CD4-positive, CD25-positive, alpha-beta regulatory T cell (primary cell): ENCODE results near the gene UBE2L3. TPM values are rescaled to one million over a fixed set of nuclear protein-coding genes. Genes with fewer than 3 reads are reported as not detected.

Experiments used
- ATAC-seq, 2 donors: fragments of 150-1000 bp; cut with Tn5 transposase; one replicate each; pipeline ENCODE4 v1.10.0; 2021; ENCODE audit warnings: low read depth in 2 of 2, moderate number of reproducible peaks in 2 of 2, moderate library complexity in 1 of 2
- DNase-seq, 3 donors: peaks; one replicate each; pipeline versions ENCODE4 v3.0.0 to v3.0.0-alpha.2; 2012 to 2022; ENCODE audit warnings: mixed read lengths in 1 of 3
- H3K27ac ChIP-seq: one replicate; pipeline ENCODE4 v1.7.0; 2013; ENCODE audit warnings: mild to moderate bottlenecking, low read length; ENCODE audit not compliant: insufficient read depth, poor library complexity, severe bottlenecking
- H3K27me3 ChIP-seq: one replicate; pipeline ENCODE4 v1.7.0; 2013; ENCODE audit warnings: low read length; ENCODE audit not compliant: control insufficient read depth, insufficient read depth
- H3K36me3 ChIP-seq: one replicate; pipeline ENCODE4 v1.7.0; 2013; ENCODE audit warnings: mild to moderate bottlenecking, low read length, moderate library complexity; ENCODE audit not compliant: control insufficient read depth, insufficient read depth
- H3K4me1 ChIP-seq: 2 replicates; pipeline ENCODE4 v1.7.0; 2013; ENCODE audit warnings: mild to moderate bottlenecking, low read length; ENCODE audit not compliant: insufficient read depth, control insufficient read depth, poor library complexity, severe bottlenecking
- H3K4me3 ChIP-seq: one replicate; pipeline ENCODE4 v1.7.0; 2013; ENCODE audit warnings: low read depth, mild to moderate bottlenecking, low read length, moderate library complexity
- H3K9me3 ChIP-seq, 2 experiments: 1 replicate in 1 of 2; 2 replicates in 1 of 2; pipeline ENCODE4 v1.7.0; 2013; ENCODE audit warnings: low read length in 2 of 2, mild to moderate bottlenecking in 1 of 2, moderate library complexity in 1 of 2; ENCODE audit not compliant: control insufficient read depth in 2 of 2
- H3K27ac Mint-ChIP-seq, 3 donors: one replicate each; pipeline ENCODE4 v1.8.0; 2020 to 2022; ENCODE audit warnings: mild to moderate bottlenecking in 3 of 3, mixed read lengths in 3 of 3, moderate library complexity in 2 of 3
- H3K27me3 Mint-ChIP-seq: one replicate; pipeline ENCODE4 v1.8.0; 2022; ENCODE audit warnings: mild to moderate bottlenecking, mixed read lengths
- H3K36me3 Mint-ChIP-seq: one replicate; pipeline ENCODE4 v1.8.0; 2020; ENCODE audit warnings: mixed read lengths
- H3K4me1 Mint-ChIP-seq, 4 donors: one replicate each; pipeline ENCODE4 v1.8.0; 2020 to 2022; ENCODE audit warnings: mixed read lengths in 4 of 4, mild to moderate bottlenecking in 1 of 4
- H3K4me3 Mint-ChIP-seq, 4 donors: one replicate each; pipeline ENCODE4 v1.8.0; 2020 to 2022; ENCODE audit warnings: mild to moderate bottlenecking in 4 of 4, mixed read lengths in 4 of 4, moderate library complexity in 3 of 4
- H3K9me3 Mint-ChIP-seq, 7 donors: one replicate each; pipeline ENCODE4 v1.8.0; 2020 to 2022; ENCODE audit warnings: mixed read lengths in 7 of 7, mild to moderate bottlenecking in 3 of 7, moderate library complexity in 2 of 7
- polyA plus RNA-seq, 4 donors: library from polyadenylated mRNA; unstranded; fragments of 300-500 nt; fragmentation: Illumina TruSeq; gene quantifications; one replicate each; pipeline ENCODE4 v1.2.3, GENCODE V29; 2021
- total RNA-seq: library from RNA; stranded (reverse); gene quantifications from one replicate; pipeline ENCODE4 v1.2.3, GENCODE V29; 2022

The UBE2L3 gene
- total and polyA plus RNA-seq, 5 donors from 2014 or later: 33.7 to 124 (median 104) TPM

- no peaks in the 10 kb centered on the region for H3K27me3 ChIP-seq
- H3K36me3 ChIP-seq: no peaks in the 10 kb centered on the region
- Mint-ChIP-seq H3K27ac (no peak overlapping the region), H3K36me3 (no peaks in the 10 kb centered on the region), H3K27me3 (no peaks in the 10 kb centered on the region), H3K4me3 (peak overlapping the region in 1 of 4 donors; percentile 74), H3K4me1 (peaks cover 0 to 25% (median 7%) of the 10 kb centered on the region in 4 donors), H3K9me3 (peaks cover 0 to 1% (median 0%) of the 10 kb centered on the region in 7 donors)
- peaks cover 17% of the 10 kb centered on the region for H3K4me1 ChIP-seq
- H3K4me3 ChIP-seq: no peak overlapping the region
- ATAC-seq (no peak), DNase-seq (no peak)
- no peak overlapping the region for H3K27ac ChIP-seq
- no peaks in the 10 kb centered on the region for H3K9me3 ChIP-seq
Observed at GRCh38 chr22:21661991-21662390, 94.5 kb downstream of the UBE2L3 start.

- no peak for ATAC-seq
Observed at GRCh38 chr22:21663738-21664137, 96.2 kb downstream of the UBE2L3 start.

GRCh38 chr22:21665047-21665851 lies 97.7 kb downstream of the UBE2L3 start:
- peaks cover 3% of the 10 kb centered on the region for H3K36me3 Mint-ChIP-seq
- H3K27ac ChIP-seq: peak overlapping the region; percentile 84
- peaks cover 15% of the 10 kb centered on the region for H3K4me1 ChIP-seq
- no peaks in the 10 kb centered on the region for H3K27me3 ChIP-seq
- no peaks in the 10 kb centered on the region for H3K9me3 ChIP-seq
- H3K4me3 ChIP-seq: peak overlapping the region; percentile 76
- H3K27me3 Mint-ChIP-seq: no peaks in the 10 kb centered on the region
- H3K36me3 ChIP-seq: peaks cover 3% of the 10 kb centered on the region
- H3K9me3 Mint-ChIP-seq: peaks cover 0 to 1% (median 0%) of the 10 kb centered on the region in 7 donors
- H3K27ac Mint-ChIP-seq: peak overlapping the region; percentile 66 to 98 (median 97)
- no peak for DNase-seq
- H3K4me1 Mint-ChIP-seq: peaks cover 5 to 35% (median 18%) of the 10 kb centered on the region in 4 donors
- peak overlapping the region; percentile 98 to 99 (median 98) for H3K4me3 Mint-ChIP-seq
- ATAC-seq: no peak

More at GRCh38 chr22:21663738-21664137, 96.2 kb downstream of the UBE2L3 start:
- no peak for DNase-seq
- Histone ChIP-seq H3K4me1 (peaks cover 15% of the 10 kb centered on the region), H3K4me3 (no peak overlapping the region), H3K27ac (no peak overlapping the region), H3K9me3 (no peaks in the 10 kb centered on the region), H3K27me3 (no peaks in the 10 kb centered on the region), H3K36me3 (no peaks in the 10 kb centered on the region)
- Mint-ChIP-seq H3K9me3 (peaks cover 0 to 1% (median 0%) of the 10 kb centered on the region in 7 donors), H3K4me3 (peak overlapping the region in 3 of 4 donors; percentile 46 to 78 (median 74)), H3K4me1 (peaks cover 5 to 28% (median 11%) of the 10 kb centered on the region in 4 donors), H3K27ac (peak overlapping the region in 2 of 3 donors; percentile 53 to 73), H3K36me3 (no peaks in the 10 kb centered on the region), H3K27me3 (no peaks in the 10 kb centered on the region)

GRCh38 chr22:21666786-21667185 lies 99.3 kb downstream of the UBE2L3 start:
- ATAC-seq: no peak
- H3K9me3 Mint-ChIP-seq: peaks cover 0 to 1% (median 0%) of the 10 kb centered on the region in 7 donors
- H3K27ac ChIP-seq: no peak overlapping the region

GRCh38 chr22:21669026-21669425 lies 101.5 kb downstream of the UBE2L3 start:
- no peak overlapping the region for H3K27ac ChIP-seq
- H3K9me3 Mint-ChIP-seq: peaks cover 0 to 1% (median 0%) of the 10 kb centered on the region in 7 donors
- H3K27me3 Mint-ChIP-seq: no peaks in the 10 kb centered on the region
- peaks cover 41% of the 10 kb centered on the region for H3K36me3 ChIP-seq
- DNase-seq (no peak), ATAC-seq (no peak)
- H3K4me3 Mint-ChIP-seq: peak overlapping the region in 3 of 4 donors; percentile 43 to 63 (median 56)
- peaks cover 15% of the 10 kb centered on the region for H3K4me1 ChIP-seq
- H3K4me3 ChIP-seq: no peak overlapping the region
- no peaks in the 10 kb centered on the region for H3K9me3 ChIP-seq
- H3K27me3 ChIP-seq: no peaks in the 10 kb centered on the region
- H3K4me1 Mint-ChIP-seq: peaks cover 5 to 38% (median 24%) of the 10 kb centered on the region in 4 donors
- H3K27ac Mint-ChIP-seq: peak overlapping the region in 2 of 3 donors; percentile 36 to 67
- peaks cover 13% of the 10 kb centered on the region for H3K36me3 Mint-ChIP-seq

More at GRCh38 chr22:21666786-21667185, 99.3 kb downstream of the UBE2L3 start:
- Histone ChIP-seq H3K27me3 (no peaks in the 10 kb centered on the region), H3K4me1 (peaks cover 15% of the 10 kb centered on the region), H3K9me3 (no peaks in the 10 kb centered on the region), H3K4me3 (peak overlapping the region; percentile 65), H3K36me3 (peaks cover 18% of the 10 kb centered on the region)
- peaks cover 7% of the 10 kb centered on the region for H3K36me3 Mint-ChIP-seq
- no peak for DNase-seq
- peaks cover 5 to 38% (median 21%) of the 10 kb centered on the region in 4 donors for H3K4me1 Mint-ChIP-seq
- no peaks in the 10 kb centered on the region for H3K27me3 Mint-ChIP-seq
- peak overlapping the region; percentile 7 to 97 (median 72) for H3K27ac Mint-ChIP-seq
- H3K4me3 Mint-ChIP-seq: peak overlapping the region; percentile 98 to 99 (median 98)

GRCh38 chr22:21672107-21672629 lies 104.7 kb downstream of the UBE2L3 start:
- Mint-ChIP-seq H3K36me3 (peaks cover 22% of the 10 kb centered on the region), H3K27me3 (no peaks in the 10 kb centered on the region), H3K4me3 (no peak overlapping the region), H3K9me3 (no peaks in the 10 kb centered on the region), H3K27ac (peak overlapping the region in 2 of 3 donors; percentile 10 to 26), H3K4me1 (peaks cover 5 to 21% (median 19%) of the 10 kb centered on the region in 4 donors)
- H3K4me1 ChIP-seq: peaks cover 4% of the 10 kb centered on the region
- ATAC-seq (no peak), DNase-seq (no peak)
- peaks cover 60% of the 10 kb centered on the region for H3K36me3 ChIP-seq
- no peak overlapping the region for H3K4me3 ChIP-seq
- H3K9me3 ChIP-seq: no peaks in the 10 kb centered on the region
- H3K27me3 ChIP-seq: no peaks in the 10 kb centered on the region
- H3K27ac ChIP-seq: no peak overlapping the region
